HG02642 (cell line): Measurements from ENCODE around the gene VAMP2.

ENCODE experiments used
- ATAC-seq: cut with Tn5 transposase; IDR thresholded peaks from one replicate; pipeline ENCODE4 v1.9.1; 2021; ENCODE audit warnings: mild to moderate bottlenecking; ENCODE audit not compliant: unreplicated experiment, poor library complexity

The VAMP2 gene

DNA sequence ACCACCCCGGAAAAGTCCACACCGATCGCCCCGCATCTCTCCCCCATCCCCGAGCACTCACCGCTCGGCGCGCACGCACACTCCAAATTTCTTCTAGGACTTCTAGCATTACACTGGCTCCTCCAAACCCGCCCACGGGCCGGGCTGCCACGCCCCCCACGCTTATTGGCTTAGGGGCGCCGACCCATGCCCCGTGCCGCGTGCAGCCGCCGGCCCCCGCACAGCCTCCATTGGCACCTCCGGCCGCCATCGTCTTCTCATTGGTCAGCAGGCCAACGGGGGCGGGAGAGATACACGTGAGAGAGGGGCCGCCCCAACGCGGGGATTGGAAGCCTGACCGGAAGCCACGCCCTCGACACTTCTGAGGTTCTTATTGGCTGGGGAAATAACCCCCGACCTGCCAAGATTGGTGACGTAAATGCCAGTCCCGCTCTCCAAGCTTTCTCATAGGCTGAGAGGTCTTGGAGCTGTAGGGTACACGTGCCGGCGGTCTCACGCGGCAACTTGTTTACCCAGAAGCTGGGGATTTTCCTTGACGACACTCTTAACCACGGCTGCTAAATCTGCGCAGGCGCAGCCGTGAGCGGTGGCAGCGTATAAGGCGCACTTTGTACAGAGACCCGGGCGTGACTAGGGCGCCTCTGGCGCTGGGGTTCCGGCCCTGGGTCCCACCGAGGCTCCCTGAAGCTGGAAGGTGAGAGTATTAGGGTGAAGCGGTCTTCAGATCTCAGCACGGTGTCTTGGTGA, 6.3 kb downstream of the VAMP2 start:
- ATAC-seq, result peak; percentile 81

DNA sequence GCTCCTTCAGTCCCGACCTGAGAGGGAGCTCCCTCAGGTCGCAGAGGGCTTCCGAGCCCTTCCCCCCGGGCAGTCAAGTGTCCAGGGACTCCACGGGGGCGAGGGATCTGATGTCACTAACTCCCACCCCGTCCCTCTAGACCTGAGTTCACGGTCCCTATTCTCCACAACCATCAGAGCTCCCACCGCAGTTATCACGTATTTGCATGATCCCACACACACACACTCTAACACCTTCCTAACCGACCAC, 6.8 kb downstream of the VAMP2 start:
- ATAC-seq, result no peak

DNA sequence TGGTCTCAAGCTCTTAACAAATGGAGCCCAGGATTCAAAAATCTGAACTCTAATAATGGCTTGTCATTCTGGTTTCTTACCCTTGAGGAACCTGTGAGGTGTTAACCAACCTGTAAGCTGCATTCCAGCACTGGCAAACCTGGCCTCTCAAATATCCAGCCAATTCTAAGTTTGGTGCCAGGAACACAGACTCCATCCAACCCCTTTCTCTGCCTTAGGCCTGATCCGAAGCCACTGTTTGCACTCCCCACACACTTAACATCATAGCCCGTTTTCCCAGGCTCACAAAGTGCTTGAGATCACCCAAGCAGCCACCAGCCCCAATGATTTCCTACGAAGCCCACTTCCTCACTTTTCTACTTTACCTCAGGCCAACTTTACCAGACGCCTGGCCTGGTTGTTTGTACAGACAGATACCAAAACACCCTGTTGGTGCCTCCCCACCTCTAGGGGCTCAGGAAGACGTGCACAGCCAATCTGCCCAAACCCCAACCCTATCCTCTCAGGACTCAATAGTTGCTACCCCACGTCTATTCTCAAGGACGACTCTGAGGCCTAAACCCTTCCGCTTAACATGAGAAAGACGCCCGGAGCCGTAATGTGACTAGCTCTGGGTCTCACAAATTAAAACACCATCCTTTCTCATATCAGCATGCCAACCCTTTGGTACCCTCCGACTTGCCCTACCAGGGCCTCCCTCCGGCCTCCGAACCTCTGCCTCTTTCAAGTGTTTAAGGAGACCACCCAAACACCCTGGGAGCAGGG, 7.3 kb downstream of the VAMP2 start:
- ATAC-seq, result no peak

DNA sequence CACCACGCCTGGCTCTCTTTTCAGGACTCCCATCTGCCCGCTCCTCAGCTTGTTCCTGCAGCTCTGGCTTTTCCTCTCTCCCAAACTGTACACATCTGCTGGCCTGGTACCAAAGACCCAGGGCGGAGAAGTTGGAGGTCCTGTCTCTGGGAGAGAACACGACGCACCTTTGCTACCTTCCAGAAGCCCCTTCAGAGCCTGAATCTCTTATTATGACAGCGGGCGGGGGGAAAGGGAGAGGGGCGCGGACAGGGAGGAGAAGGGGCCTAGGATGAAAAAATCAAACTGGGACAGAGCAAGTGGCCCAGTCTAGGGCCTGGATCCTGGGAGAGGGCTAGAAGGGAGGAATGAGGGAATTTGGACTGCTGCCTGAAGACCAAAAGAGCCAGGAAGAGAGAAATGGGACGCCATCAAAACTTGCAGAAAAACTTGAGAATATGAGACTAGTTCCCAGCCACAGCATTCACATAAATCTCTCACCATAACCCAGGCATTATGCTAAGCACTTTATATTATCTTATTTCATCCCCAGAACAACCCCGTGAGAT, 8.1 kb downstream of the VAMP2 start:
- no peak for ATAC-seq

DNA sequence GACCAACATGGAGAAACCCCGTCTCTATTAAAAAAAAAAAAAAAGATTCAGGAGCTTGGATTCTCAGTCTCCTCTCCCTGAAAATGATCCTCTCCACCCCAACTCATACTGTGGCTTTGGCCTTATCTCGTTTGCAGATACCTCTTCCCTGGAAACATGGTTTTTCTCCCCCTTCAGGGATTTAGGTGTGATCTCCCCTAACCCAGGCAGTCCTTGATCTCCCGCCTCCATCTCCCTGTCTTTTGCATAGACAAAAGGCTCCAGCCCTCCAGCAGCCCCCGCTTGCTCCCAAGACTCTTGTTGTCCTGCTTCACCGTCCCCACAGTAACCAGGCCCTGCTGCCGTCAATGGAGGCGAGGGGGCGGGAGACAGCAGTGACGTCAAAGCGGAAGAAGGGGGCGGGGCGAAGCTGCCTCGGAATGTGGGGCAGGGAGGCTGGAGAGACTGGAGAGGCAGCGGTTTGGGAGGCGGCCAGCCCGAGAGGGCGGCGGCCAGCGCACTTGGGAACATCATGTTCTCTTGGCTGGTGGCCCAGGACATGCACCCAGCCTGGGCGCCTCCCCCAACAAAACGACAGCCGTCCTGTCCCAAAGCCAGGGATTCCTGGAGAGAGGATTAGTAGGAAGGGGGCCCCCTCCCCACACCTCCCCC, 8.7 kb downstream of the VAMP2 start:
- no peak for ATAC-seq

DNA sequence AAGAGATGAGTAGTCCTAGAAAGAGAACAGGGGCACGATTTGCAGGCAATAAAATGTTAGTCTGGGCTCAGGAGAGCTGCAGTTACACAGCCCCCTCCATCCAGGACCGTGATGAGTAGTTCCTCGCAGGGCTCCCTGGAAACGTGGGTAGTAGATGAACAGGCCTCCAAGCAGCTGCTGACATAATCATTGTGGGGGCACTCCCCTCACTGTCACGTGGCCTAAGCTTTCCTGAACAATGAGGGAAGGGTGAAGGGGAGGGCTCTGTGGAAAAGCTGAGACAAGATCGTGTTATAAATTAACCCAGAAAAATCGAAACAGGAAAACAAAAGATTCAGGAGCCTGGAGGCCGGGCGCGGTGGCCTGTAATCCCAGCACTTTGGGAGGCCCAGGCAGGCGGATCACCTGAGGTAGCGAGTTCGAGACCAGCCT, 9.2 kb downstream of the VAMP2 start:
- ATAC-seq, result no peak

DNA sequence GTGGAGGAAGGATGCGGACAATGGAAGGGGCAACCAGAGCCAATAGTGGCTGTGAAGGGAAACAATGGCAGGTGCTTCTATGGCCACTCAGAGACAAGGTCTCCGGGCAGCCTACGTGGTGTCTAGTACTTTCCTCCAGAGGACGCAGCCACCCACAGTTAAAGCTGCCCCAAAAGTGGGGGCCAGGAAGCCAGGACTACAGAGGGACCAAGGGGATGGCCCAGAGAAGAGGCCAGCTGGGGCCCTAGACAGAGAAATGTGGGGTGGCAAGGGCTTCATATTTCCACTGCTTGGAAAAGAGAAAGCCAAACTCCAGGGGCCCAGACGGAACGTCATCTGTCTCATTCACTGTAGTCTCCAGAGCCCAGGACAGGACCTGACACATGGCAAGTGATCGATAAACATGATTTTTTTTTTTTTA, 9.7 kb downstream of the VAMP2 start:
- ATAC-seq, result no peak

DNA sequence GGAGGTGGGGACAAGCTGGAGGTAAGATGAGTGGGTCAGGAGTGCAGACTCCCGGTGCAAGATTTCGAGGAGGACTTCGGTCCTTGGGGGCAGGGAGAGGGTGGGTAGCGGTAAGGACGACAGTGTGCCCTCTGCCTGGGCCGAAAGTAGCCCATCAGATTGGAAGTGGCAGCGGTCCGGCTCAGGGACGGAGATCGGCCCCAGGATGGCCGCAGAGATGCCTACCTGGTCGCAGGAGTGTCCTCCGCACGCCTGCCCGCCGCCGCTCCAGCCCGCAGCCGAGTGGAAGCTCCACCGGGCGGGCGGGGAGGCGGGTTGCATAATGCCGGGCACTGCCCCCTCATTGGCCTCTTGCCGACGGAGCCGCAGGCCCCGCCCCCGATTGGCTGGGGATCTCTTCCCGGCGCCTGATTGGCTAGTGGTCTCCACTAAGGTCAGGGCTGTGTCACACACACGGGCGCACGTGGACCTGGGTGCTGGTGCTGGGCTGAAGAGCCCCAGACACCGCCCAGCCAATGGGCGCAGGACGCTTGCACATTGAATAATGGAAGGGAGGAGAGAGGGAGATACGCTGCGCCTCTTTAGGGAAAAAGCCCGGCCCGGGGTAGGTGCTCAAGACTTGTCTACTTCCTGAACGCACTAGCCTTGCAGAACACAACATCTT, 10.5 kb downstream of the VAMP2 start, which contains the start of gene PER1:
Gene PER1 (minus strand): TSS at position 293 of the 664 bp plus-strand sequence. CDS start 1,698 bp downstream, outside the sequence.
- peak; percentile 16 for ATAC-seq

DNA sequence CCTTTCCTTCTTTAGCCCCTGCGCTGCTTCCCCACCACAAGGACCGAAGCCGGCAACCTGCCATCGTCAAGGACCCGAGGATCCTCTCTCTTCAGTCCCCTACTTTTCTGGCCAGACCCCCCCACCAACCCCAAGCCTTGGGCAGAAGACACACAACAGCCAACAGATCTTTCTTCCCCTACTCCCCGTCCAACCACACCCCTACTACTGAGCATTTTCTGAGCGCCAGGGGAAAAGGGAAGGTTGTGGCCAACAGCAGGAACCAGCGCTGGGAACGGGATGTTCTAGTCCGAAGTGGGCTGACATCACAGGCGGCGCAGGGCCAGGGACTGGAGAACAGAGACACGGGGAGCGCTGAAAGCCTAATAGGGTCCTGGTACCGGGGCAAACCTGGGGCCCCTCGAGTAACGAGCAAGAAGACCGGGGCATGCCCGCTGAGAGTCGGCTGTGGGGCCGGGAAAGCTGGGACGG, 11.1 kb downstream of the VAMP2 start:
- no peak for ATAC-seq

DNA sequence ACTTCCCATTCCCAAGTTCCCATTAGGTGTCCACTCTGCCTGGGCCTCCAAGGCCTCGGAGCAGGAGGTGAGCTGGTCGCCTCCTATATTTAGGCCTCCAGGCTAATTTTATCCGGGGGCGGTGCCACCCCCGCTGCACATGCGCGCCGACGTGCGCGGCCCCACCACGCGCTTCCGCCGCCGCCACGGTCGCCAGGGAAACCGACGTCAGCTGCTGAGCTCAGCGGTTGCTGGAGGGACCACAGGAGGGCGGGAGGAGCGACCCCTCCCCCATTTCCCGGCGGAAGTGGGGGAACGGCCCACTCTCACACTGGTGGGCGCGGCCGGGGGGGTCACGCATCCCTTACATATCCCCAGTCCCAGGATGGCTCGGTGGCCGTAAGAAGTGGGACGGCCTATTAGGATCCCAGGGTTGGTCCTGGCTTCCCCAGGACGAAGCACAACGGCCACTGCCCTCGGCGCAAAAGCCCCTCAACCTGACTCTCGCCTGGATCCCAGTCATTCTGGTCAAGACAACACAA, 11.6 kb downstream of the VAMP2 start:
- ATAC-seq, result peak; percentile 53

DNA sequence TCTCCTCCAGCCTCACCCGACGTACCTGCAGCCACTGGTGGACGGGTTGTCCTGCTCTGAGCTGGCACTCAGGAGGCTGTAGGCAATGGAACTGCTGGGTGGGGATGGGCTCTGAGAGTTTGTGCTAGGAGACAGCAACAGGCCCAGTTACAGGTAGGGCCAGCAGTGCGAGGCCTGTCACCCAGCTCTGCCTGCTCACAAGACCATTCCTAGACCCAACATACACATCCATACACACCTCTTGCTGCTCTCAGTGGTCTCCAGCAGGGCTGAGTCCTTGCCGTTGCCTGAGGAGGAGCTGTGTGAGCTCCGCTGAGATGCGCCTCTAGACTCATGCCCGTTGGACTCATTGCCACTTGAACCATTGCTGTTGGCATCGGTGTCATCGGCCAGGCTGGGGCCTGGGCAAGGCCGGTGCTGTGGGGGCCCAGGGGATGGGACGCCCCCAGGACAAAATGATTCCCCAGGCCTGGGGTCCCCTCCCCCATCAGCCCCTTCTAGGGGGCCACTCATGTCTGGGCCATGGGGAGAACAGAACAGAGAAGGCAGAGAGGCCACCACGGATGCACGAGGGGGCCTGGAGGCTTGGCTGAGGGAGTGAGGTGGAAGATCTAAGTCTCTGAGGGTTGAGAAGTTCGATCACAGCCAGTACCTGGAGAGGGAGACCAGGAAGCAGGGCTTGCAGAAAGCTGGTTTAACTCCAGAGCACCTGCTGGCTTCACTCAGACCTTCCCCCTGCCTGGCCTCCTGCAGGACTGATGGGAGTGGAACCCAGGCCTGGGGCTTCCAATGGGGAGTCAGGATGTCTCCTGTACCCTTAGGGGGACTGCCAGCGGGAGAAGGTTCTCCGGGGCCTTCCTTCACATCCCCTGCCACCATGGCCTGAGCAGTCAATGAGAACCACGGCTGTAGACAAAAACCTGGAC, 12.3 kb downstream of the VAMP2 start:
- ATAC-seq, result no peak

DNA sequence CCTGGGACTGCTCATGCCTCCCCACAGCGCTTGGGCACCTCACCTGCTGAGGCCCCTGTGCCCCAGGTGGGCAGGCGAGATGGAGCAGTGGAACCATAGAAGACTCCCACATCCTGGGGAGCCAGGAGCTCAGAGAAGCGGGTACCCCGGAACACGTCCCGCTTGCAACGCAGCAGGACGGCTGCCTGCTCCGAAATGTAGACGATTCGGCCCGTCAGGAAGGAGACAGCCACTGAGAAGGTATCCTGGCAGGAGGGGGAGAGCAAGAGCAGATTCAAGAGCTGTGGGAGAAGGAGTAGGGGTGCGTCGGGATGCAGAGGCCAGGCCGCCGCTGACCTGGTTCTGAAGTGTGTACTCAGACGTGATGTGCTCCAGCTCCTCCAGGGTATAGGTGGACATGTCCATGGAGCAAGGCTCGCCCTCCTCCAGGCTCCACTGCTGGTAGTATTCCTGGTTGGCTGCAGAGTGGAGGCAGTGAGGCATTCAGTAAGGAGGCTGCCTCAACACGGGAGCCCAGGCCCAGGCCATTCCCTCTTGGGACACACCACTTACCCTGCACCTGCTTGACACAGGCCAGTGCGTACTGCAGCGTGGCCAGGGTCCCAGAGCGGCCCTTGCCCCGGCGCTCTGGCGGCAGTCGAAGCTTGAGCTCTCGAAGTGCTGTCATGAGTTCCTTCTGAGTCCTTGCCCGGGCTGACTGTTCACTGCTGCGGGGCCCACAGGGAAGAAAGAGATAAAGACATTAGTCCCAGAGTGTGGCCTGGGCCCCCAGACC, 13.1 kb downstream of the VAMP2 start:
- no peak for ATAC-seq

DNA sequence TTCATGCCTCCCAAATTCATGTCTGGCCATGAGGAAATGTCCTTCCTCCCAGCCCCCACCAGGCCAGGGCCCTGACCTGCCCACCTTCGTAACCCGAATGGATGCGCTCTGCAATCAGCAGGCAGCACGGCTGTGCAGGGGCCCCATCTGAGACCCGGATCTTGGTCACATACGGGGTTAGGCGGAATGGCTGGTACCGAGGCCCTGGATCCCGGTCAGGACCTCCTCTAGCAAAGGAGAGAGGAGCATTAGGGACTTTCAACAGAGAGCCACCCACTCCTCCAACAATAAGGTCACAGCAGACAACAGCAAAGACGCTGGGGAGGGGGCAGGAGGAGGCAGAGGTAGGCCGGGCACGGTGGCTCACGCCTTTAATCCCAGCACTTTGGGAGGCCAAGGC, 14.2 kb downstream of the VAMP2 start:
- ATAC-seq, result no peak

DNA sequence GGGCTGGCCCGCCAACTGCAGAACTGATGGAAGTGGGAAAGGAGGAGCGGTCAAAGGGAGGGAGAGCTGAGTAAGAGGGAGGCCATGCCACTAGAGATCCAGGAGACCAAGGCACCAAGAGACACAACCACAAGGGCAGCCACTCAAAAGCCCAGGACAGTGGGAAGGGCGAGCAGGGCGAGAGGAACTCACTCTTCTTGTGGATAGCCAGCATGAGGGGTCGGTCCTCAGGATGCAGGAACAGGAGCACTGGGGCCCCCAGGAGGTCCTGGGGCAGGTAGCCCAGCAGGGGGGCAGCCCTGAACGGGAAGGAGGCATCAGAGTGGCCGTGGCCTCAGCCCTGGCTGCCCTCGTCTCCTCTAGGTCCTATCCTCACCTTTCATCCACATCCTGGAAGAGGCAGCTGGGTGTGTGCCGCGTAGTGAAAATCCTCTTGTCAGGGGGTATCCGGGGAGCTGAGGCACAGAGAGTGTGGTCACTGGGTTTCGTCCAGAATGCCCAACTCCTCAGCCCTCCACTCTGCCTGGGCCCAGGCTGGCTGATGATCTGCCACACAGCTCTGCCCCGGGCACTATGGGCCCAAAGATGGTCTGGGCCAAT, 14.8 kb downstream of the VAMP2 start:
- no peak for ATAC-seq

DNA sequence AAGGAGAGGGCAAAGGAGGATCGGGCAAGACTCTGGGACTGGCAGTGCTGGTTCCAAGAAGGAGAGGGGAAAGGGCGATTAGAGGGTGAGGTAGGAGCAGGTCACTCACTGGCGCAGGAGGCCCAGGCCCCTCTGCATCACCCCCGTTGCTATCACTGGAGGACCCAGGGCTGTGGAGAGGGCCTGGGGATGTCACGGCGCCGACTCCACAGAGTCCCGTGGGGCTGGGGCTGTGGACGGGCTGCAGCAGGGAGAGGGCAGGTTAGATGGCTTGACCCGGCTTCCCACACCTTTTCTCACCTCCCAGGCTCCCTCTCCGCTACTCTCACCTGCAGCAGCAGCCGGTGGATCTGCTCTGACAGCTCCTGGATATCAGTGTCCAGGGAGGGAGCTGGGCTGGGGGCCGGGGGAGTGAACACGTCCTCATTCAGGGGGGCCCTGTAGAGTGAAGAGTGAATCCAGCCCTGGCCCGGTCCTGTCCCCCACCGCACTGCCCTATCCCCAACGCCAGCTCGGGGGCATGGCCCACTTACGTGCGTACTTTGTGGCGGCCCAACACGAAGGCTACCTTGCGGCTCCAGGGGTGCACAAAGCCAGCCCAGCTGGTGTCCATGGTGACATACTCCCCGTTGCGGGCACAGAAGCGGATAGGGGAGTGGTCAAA, 15.5 kb downstream of the VAMP2 start:
- ATAC-seq, result no peak

DNA sequence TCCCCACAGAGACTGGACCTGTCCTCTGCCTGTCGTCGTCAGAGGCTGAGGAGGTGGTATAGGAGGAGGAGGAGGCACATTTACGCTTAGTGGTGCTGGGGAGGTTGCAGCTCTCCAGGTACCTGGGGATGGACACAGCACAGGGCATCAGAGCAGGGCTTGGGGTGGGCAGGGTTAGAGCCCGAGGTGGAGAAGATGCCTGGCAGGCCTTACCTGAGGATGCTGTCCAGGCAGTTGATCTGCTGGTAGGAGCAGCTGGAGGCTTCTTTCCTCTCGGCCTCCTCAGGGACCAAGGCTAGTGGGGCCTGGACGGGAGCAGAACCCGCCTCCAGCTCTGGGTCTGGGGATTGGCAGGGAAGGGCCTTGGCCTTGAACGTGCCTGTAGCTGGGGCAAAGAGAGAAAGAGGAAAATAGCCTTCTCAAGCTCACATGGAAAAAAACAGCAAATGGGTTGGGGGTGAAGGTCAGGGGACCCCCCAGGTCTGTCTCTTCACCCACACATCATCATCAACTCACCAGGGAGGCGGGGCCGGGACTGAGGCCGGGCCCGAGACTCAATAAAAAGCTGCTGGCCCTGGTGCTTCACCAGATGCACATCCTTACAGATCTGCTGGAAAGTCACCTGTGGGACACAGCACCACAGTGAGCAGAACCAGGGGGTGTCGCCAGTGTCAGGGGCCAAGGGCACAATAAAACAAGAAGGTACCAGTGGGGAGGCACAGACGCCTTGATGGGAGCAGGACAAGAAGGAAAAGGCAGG, 16.2 kb downstream of the VAMP2 start:
- no peak for ATAC-seq

DNA sequence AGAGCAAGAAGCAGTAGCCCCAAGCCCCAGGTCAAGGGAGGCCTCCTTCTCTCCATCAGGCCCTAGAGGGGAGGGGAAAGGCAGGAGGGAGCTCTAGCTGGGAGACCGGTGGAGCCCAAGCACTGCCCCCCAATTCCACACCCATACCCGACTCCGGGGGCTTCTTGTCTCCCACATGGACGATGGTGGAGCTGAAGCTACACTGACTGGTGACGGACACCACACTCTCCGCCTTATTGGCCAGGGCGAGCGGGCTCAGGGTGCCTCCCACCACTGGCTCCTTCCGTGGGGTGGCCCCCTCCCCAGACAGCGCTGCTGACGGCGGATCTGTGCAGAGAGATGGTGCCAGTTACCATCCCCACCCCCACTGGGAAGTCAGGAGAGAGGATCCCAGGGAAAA, 16.9 kb downstream of the VAMP2 start:
- ATAC-seq, result no peak
